ENCODE measurements around the gene AGPS.
"Not testable (repeated sequence)": the region's sequence is repeated elsewhere in the genome, so short reads cannot be mapped to it uniquely, and the experiment has no call there.

Gene AGPS

GRCh38 chr2:177445200-177445599, 52.6 kb downstream of the AGPS start:
- H3K4me3 ChIP-seq (ENCODE audit: low read depth, low read length), result no peak overlapping the region
- peaks cover 21% of the 10 kb centered on the region for H3K36me3 ChIP-seq
- no peak for TF ChIP-seq CTCF (IDR thresholded peaks at IDR 0.05; ENCODE audit: low read depth, low read length)
- no peak overlapping the region for H3K27ac ChIP-seq
- no peaks in the 10 kb centered on the region for H3K9me3 ChIP-seq (ENCODE audit: severe bottlenecking)
- no peaks in the 10 kb centered on the region for H3K27me3 ChIP-seq (ENCODE audit: insufficient read depth, low read depth, severe bottlenecking)
- DNase-seq, result no peak

- Histone ChIP-seq H3K36me3 (peaks cover 16% of the 10 kb centered on the region), H3K27ac (no peak overlapping the region), H3K4me3 (ENCODE audit: low read depth, low read length) (no peak overlapping the region), H3K27me3 (ENCODE audit: insufficient read depth, low read depth, severe bottlenecking) (no peaks in the 10 kb centered on the region), H3K9me3 (ENCODE audit: severe bottlenecking) (no peaks in the 10 kb centered on the region)
- DNase-seq, result no peak
- no peak for TF ChIP-seq CTCF (IDR thresholded peaks at IDR 0.05; ENCODE audit: low read depth, low read length)
These were observed 55.5 kb downstream of the AGPS start for GRCh38 chr2:177448031-177448430.

- DNase-seq, result no peak
- H3K27ac ChIP-seq, result no peak overlapping the region
- H3K4me3 ChIP-seq (ENCODE audit: low read depth, low read length), result no peak overlapping the region
- H3K9me3 ChIP-seq (ENCODE audit: severe bottlenecking), result no peaks in the 10 kb centered on the region
- peaks cover 14% of the 10 kb centered on the region for H3K36me3 ChIP-seq
- TF ChIP-seq CTCF (IDR thresholded peaks at IDR 0.05; ENCODE audit: low read depth, low read length), result no peak
- no peaks in the 10 kb centered on the region for H3K27me3 ChIP-seq (ENCODE audit: insufficient read depth, low read depth, severe bottlenecking)
These were observed 56.6 kb downstream of the AGPS start for GRCh38 chr2:177449159-177449558.

GRCh38 chr2:177455187-177455586, 62.6 kb downstream of the AGPS start:
- DNase-seq, result no peak
- Histone ChIP-seq H3K4me3 (ENCODE audit: low read depth, low read length) (no peak overlapping the region), H3K36me3 (peaks cover 22% of the 10 kb centered on the region), H3K27ac (no peak overlapping the region), H3K9me3 (ENCODE audit: severe bottlenecking) (peaks cover 4% of the 10 kb centered on the region), H3K27me3 (ENCODE audit: insufficient read depth, low read depth, severe bottlenecking) (no peaks in the 10 kb centered on the region)
- no peak for TF ChIP-seq CTCF (IDR thresholded peaks at IDR 0.05; ENCODE audit: low read depth, low read length)

GRCh38 chr2:177459756-177460155, 67.2 kb downstream of the AGPS start:
- peaks cover 23% of the 10 kb centered on the region for H3K36me3 ChIP-seq
- H3K4me3 ChIP-seq (ENCODE audit: low read depth, low read length); H3K27me3 ChIP-seq (ENCODE audit: insufficient read depth, low read depth, severe bottlenecking); DNase-seq; H3K27ac ChIP-seq; H3K9me3 ChIP-seq (ENCODE audit: severe bottlenecking): not testable (repeated sequence)

GRCh38 chr2:177460973-177461585, 68.5 kb downstream of the AGPS start:
- Histone ChIP-seq H3K27ac (no peak overlapping the region), H3K4me3 (ENCODE audit: low read depth, low read length) (no peak overlapping the region), H3K9me3 (ENCODE audit: severe bottlenecking) (peaks cover 4% of the 10 kb centered on the region), H3K36me3 (peaks cover 23% of the 10 kb centered on the region), H3K27me3 (ENCODE audit: insufficient read depth, low read depth, severe bottlenecking) (no peaks in the 10 kb centered on the region)
- no peak for DNase-seq
- TF ChIP-seq CTCF (IDR thresholded peaks at IDR 0.05; ENCODE audit: low read depth, low read length), result no peak
